ENCODE results near the gene RRAGC.

Gene RRAGC

GRCh38 chr1:38791164-38791515 lies 68.4 kb downstream of the RRAGC start:
- no peak overlapping the region for H2AFZ ChIP-seq (ENCODE audit: low read length)
- H3K4me3 ChIP-seq (ENCODE audit: low read length, poor library complexity, severe bottlenecking), result no peak overlapping the region
- no peaks in the 10 kb centered on the region for H3K9me2 ChIP-seq (replicated peaks; ENCODE audit: low read depth, low read length)
- H3F3A ChIP-seq (ENCODE audit: low read depth), result no peaks in the 10 kb centered on the region
- no peaks in the 10 kb centered on the region for H3K79me2 ChIP-seq (ENCODE audit: insufficient read depth, low read length)
- TF ChIP-seq CTCF (conservative IDR thresholded peaks at IDR 0.05; ENCODE audit: low read length) (no peak), EZH2phosphoT487 (IDR thresholded peaks at IDR 0.05; ENCODE audit: borderline replicate concordance) (no peak)
- no peak overlapping the region for H3K9ac ChIP-seq (ENCODE audit: low read depth, low read length, poor library complexity, severe bottlenecking)
- H3K36me3 ChIP-seq (ENCODE audit: insufficient read depth, low read length), result no peaks in the 10 kb centered on the region
- no peak overlapping the region for H3K4me2 ChIP-seq (ENCODE audit: low read depth, low read length, poor library complexity, severe bottlenecking)
- no peaks in the 10 kb centered on the region for H3K4me1 ChIP-seq (ENCODE audit: insufficient read depth, low read length, poor library complexity, severe bottlenecking)
- no peaks in the 10 kb centered on the region for H4K20me1 ChIP-seq (ENCODE audit: insufficient read depth, low read length, poor library complexity, severe bottlenecking)
- peaks cover 4% of the 10 kb centered on the region; the same call in 1 of the 2 replicates for H3K9me3 ChIP-seq (ENCODE audit: insufficient read depth, low read depth, low read length)
- no peaks in the 10 kb centered on the region for H3K27me3 ChIP-seq (ENCODE audit: insufficient read depth, low read length, poor library complexity, severe bottlenecking)

GRCh38 chr1:38790422-38791163 lies 69.0 kb downstream of the RRAGC start:
- Histone ChIP-seq H2AFZ (ENCODE audit: low read length) (no peak overlapping the region), H3K4me1 (ENCODE audit: insufficient read depth, low read length, poor library complexity, severe bottlenecking) (no peaks in the 10 kb centered on the region), H3K9me2 (replicated peaks; ENCODE audit: low read depth, low read length) (no peaks in the 10 kb centered on the region), H3K4me3 (ENCODE audit: low read length, poor library complexity, severe bottlenecking) (no peak overlapping the region), H3K27me3 (ENCODE audit: insufficient read depth, low read length, poor library complexity, severe bottlenecking) (no peaks in the 10 kb centered on the region), H3F3A (ENCODE audit: low read depth) (no peaks in the 10 kb centered on the region), H3K36me3 (ENCODE audit: insufficient read depth, low read length) (no peaks in the 10 kb centered on the region), H3K79me2 (ENCODE audit: insufficient read depth, low read length) (no peaks in the 10 kb centered on the region), H3K9ac (ENCODE audit: low read depth, low read length, poor library complexity, severe bottlenecking) (no peak overlapping the region), H3K4me2 (ENCODE audit: low read depth, low read length, poor library complexity, severe bottlenecking) (no peak overlapping the region), H3K9me3 (ENCODE audit: insufficient read depth, low read depth, low read length) (peaks cover 4% of the 10 kb centered on the region; the same call in 1 of the 2 replicates), H4K20me1 (ENCODE audit: insufficient read depth, low read length, poor library complexity, severe bottlenecking) (no peaks in the 10 kb centered on the region)
- TF ChIP-seq EZH2phosphoT487 (IDR thresholded peaks at IDR 0.05; ENCODE audit: borderline replicate concordance) (no peak), CTCF (conservative IDR thresholded peaks at IDR 0.05; ENCODE audit: low read length) (no peak)

- Histone ChIP-seq H4K20me1 (ENCODE audit: insufficient read depth, low read length, poor library complexity, severe bottlenecking) (no peaks in the 10 kb centered on the region), H2AFZ (ENCODE audit: low read length) (no peak overlapping the region), H3K36me3 (ENCODE audit: insufficient read depth, low read length) (no peaks in the 10 kb centered on the region), H3F3A (ENCODE audit: low read depth) (no peaks in the 10 kb centered on the region), H3K9me3 (ENCODE audit: insufficient read depth, low read depth, low read length) (peaks cover 4% of the 10 kb centered on the region; the same call in 1 of the 2 replicates), H3K4me1 (ENCODE audit: insufficient read depth, low read length, poor library complexity, severe bottlenecking) (no peaks in the 10 kb centered on the region), H3K4me3 (ENCODE audit: low read length, poor library complexity, severe bottlenecking) (no peak overlapping the region), H3K79me2 (ENCODE audit: insufficient read depth, low read length) (no peaks in the 10 kb centered on the region), H3K27me3 (ENCODE audit: insufficient read depth, low read length, poor library complexity, severe bottlenecking) (no peaks in the 10 kb centered on the region), H3K9ac (ENCODE audit: low read depth, low read length, poor library complexity, severe bottlenecking) (no peak overlapping the region), H3K4me2 (ENCODE audit: low read depth, low read length, poor library complexity, severe bottlenecking) (no peak overlapping the region), H3K9me2 (replicated peaks; ENCODE audit: low read depth, low read length) (no peaks in the 10 kb centered on the region)
- TF ChIP-seq CTCF (conservative IDR thresholded peaks at IDR 0.05; ENCODE audit: low read length), result no peak
- TF ChIP-seq EZH2phosphoT487 (IDR thresholded peaks at IDR 0.05; ENCODE audit: borderline replicate concordance), result no peak
Observed at GRCh38 chr1:38789498-38790169, 69.9 kb downstream of the RRAGC start.

Data from Loucy (cell line).